ENCODE results near the gene TRAPPC10. TPM values are rescaled to one million over a fixed set of nuclear protein-coding genes. Genes with fewer than 3 reads are reported as not detected.
A peak's percentile ranks its signal among the peaks of the same experiment; 100 is the strongest.

TRAPPC10 gene
- total RNA-seq, 2 donors from 2014 or later = 53.5 to 72.6 TPM

DNA sequence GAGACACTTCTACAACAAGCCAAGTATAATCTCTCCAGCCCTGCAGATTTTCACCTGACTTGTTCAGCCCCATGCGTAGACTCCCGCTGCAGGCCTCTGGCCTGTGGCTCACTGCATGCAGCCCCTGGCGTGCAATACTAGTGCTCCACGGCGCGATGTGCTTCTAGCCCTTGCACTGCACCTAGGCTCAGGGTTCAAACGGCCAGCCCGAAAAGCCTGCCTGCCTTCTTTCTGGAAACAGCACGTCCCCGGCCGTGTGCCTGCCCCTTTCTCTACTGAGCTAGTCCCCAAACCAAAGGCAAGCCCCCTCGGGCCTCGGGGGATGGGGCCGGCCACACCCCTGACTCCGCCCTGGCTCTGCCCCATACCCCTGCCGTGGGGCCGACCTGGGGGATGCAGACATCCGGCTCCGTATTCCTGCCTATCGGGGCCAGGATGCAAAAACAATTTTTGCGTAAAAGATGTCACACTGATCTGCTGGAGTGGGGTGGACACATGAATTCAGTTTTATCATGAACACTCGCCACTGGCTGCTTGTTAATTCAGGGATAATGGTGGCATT is 26.3 kb upstream of the TRAPPC10 start:
- peaks cover 0 to 4% of the 10 kb centered on the region in 2 donors for H3K36me3 Mint-ChIP-seq (ENCODE audit: insufficient read depth in 2 of 2)
- peak overlapping the region in 1 of 2 donors; percentile 14 for H3K4me3 Mint-ChIP-seq
- ATAC-seq (replicated peaks in 1 of 2) = no peak
- no peaks in the 10 kb centered on the region for H3K27me3 Mint-ChIP-seq (ENCODE audit: low read depth)
- no peak for DNase-seq
- H3K9me3 Mint-ChIP-seq = no peaks in the 10 kb centered on the region
- H3K27ac Mint-ChIP-seq = no peak overlapping the region
- peaks cover 13% of the 10 kb centered on the region for H3K4me1 Mint-ChIP-seq (ENCODE audit: low read depth)

DNA sequence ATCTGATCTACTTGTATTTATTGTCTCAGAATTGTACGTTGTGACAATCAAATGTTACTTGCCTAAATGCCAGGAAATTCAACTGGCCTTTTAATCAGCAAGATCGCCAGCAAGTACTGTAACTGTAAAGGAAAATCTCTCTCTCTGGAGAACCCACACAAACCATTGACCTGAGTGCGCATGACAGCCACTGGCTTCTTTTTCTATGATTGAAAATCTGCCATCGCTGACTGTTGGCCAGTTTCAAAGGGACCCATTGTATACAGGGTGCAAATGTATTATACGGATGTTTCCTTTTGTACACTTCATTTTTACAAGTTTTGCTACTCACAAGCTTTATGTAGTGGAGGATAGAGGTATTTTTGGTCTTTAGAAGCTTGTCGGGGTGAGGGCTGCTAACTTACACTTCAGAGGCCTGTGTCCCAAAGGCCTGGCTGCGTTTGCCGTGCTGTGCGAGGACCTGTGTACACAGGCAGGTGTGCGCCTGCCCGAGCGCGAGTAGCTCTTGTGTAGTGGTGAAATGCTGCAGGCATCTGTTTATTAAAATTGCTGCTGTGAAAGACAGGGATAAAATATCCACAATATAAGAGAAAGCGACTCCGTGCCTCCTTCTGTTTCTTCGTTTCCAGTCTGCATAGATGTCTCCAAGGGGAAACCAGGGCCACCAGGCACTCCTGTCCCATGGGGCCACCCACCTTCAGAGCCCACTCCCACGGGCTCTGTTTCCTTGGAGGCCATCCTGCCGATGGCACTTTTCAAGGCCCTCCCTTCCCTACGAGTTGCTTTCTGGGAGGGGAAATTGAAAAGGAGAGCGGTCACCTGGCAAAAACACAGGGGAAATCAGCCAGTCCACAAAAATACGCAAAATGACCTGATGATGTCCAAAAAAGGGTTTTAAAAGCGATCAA is 25.3 kb upstream of the TRAPPC10 start:
- H3K36me3 Mint-ChIP-seq (ENCODE audit: insufficient read depth in 2 of 2) = peaks cover 0 to 2% of the 10 kb centered on the region in 2 donors
- H3K9me3 Mint-ChIP-seq = no peaks in the 10 kb centered on the region
- DNase-seq (no peak), ATAC-seq (replicated peaks in 1 of 2) (no peak)
- no peaks in the 10 kb centered on the region for H3K27me3 Mint-ChIP-seq (ENCODE audit: low read depth)
- H3K27ac Mint-ChIP-seq = no peak overlapping the region
- peaks cover 13% of the 10 kb centered on the region for H3K4me1 Mint-ChIP-seq (ENCODE audit: low read depth)
- H3K4me3 Mint-ChIP-seq = no peak overlapping the region

DNA sequence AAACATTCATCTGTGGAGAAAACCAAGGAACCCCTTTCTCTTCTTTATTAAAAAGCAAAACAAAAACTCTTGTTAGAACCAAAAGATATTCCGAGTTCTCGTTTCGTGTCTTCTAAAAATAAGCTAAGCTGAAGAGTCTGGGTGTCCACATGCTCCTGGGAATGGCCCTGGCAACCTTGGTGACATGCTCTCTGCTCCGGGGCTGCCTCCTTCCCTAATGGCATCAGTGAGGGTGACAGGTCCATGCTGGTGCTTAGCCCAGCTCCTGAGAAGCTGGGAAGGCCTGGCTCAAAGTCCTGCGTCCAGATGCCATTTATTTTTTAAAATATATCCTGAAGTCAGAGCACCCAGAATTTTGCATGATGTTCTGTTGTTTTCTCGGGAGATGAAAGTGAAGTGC is 24.6 kb upstream of the TRAPPC10 start:
- H3K9me3 Mint-ChIP-seq = no peaks in the 10 kb centered on the region
- no peak overlapping the region for H3K4me3 Mint-ChIP-seq
- DNase-seq (no peak), ATAC-seq (replicated peaks in 1 of 2) (no peak)
- no peaks in the 10 kb centered on the region for H3K36me3 Mint-ChIP-seq (ENCODE audit: insufficient read depth in 2 of 2)
- H3K4me1 Mint-ChIP-seq (ENCODE audit: low read depth) = peaks cover 13% of the 10 kb centered on the region
- no peak overlapping the region for H3K27ac Mint-ChIP-seq
- H3K27me3 Mint-ChIP-seq (ENCODE audit: low read depth) = no peaks in the 10 kb centered on the region

GRCh38 chr21:43988016-43988415 is 24.1 kb upstream of the TRAPPC10 start:
- no peak for DNase-seq
- Mint-ChIP-seq H3K4me3 (no peak overlapping the region), H3K36me3 (ENCODE audit: insufficient read depth in 2 of 2) (no peaks in the 10 kb centered on the region), H3K27me3 (ENCODE audit: low read depth) (no peaks in the 10 kb centered on the region), H3K4me1 (ENCODE audit: low read depth) (peaks cover 13% of the 10 kb centered on the region), H3K9me3 (no peaks in the 10 kb centered on the region), H3K27ac (no peak overlapping the region)
- no peak for ATAC-seq (replicated peaks in 1 of 2)

- DNase-seq (no peak), ATAC-seq (replicated peaks in 1 of 2) (peak in 1 of 2 donors; percentile 20)
- Mint-ChIP-seq H3K4me3 (no peak overlapping the region), H3K9me3 (no peaks in the 10 kb centered on the region), H3K4me1 (ENCODE audit: low read depth) (peaks cover 13% of the 10 kb centered on the region), H3K27ac (no peak overlapping the region), H3K36me3 (ENCODE audit: insufficient read depth in 2 of 2) (no peaks in the 10 kb centered on the region), H3K27me3 (ENCODE audit: low read depth) (no peaks in the 10 kb centered on the region)
Measured at GRCh38 chr21:43988506-43989230, 23.4 kb upstream of the TRAPPC10 start.

- Mint-ChIP-seq H3K36me3 (ENCODE audit: insufficient read depth in 2 of 2) (no peaks in the 10 kb centered on the region), H3K27ac (no peak overlapping the region)
- ATAC-seq (replicated peaks in 1 of 2) = no peak
Measured at GRCh38 chr21:43989401-43989800, 22.7 kb upstream of the TRAPPC10 start.

GRCh38 chr21:43991447-43991991 is 20.6 kb upstream of the TRAPPC10 start:
- no peak overlapping the region for H3K27ac Mint-ChIP-seq
- H3K4me3 Mint-ChIP-seq = peak overlapping the region in 1 of 2 donors; percentile 34
- no peaks in the 10 kb centered on the region for H3K36me3 Mint-ChIP-seq (ENCODE audit: insufficient read depth in 2 of 2)
- H3K9me3 Mint-ChIP-seq = no peaks in the 10 kb centered on the region
- H3K4me1 Mint-ChIP-seq (ENCODE audit: low read depth) = no peaks in the 10 kb centered on the region
- no peak for DNase-seq
- ATAC-seq (replicated peaks in 1 of 2) = peak; percentile 6 to 19
- no peaks in the 10 kb centered on the region for H3K27me3 Mint-ChIP-seq (ENCODE audit: low read depth)

More at GRCh38 chr21:43989401-43989800, 22.7 kb upstream of the TRAPPC10 start:
- Mint-ChIP-seq H3K27me3 (ENCODE audit: low read depth) (no peaks in the 10 kb centered on the region), H3K4me1 (ENCODE audit: low read depth) (peaks cover 13% of the 10 kb centered on the region), H3K9me3 (no peaks in the 10 kb centered on the region), H3K4me3 (no peak overlapping the region)
- no peak for DNase-seq

DNA sequence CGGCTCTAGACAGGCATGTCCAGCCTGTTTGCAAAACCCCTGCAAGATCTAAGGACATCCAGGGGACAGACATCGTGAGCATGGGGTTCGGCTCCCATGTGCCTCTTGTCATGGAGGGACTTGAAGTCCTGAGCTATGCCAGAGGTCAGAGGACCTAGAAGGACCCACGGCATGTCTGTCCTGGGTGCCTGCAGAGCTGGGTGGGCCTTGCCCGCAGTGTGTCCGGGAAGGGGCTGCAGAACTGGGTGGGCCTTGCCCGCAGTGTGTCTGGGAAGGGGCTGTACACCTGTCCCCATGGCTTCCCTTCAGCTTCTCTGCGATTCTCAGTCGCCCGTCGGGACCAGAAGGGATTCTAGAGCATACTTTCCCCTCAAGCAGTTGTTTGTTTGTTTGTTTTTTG is 20.0 kb upstream of the TRAPPC10 start:
- no peak overlapping the region for H3K27ac Mint-ChIP-seq
- H3K4me3 Mint-ChIP-seq = no peak overlapping the region
- H3K36me3 Mint-ChIP-seq (ENCODE audit: insufficient read depth in 2 of 2) = no peaks in the 10 kb centered on the region
- ATAC-seq (replicated peaks in 1 of 2) (peak in 1 of 2 donors; percentile 16), DNase-seq (no peak)
- H3K27me3 Mint-ChIP-seq (ENCODE audit: low read depth) = no peaks in the 10 kb centered on the region
- no peaks in the 10 kb centered on the region for H3K4me1 Mint-ChIP-seq (ENCODE audit: low read depth)
- H3K9me3 Mint-ChIP-seq = no peaks in the 10 kb centered on the region

- no peak overlapping the region for H3K27ac Mint-ChIP-seq
- ATAC-seq (replicated peaks in 1 of 2) = no peak
- no peaks in the 10 kb centered on the region for H3K36me3 Mint-ChIP-seq (ENCODE audit: insufficient read depth in 2 of 2)
- DNase-seq = no peak
- H3K4me3 Mint-ChIP-seq = no peak overlapping the region
- no peaks in the 10 kb centered on the region for H3K27me3 Mint-ChIP-seq (ENCODE audit: low read depth)
- no peaks in the 10 kb centered on the region for H3K4me1 Mint-ChIP-seq (ENCODE audit: low read depth)
- H3K9me3 Mint-ChIP-seq = no peaks in the 10 kb centered on the region
Measured at GRCh38 chr21:43993420-43993934, 18.6 kb upstream of the TRAPPC10 start.

- Mint-ChIP-seq H3K27ac (no peak overlapping the region), H3K9me3 (no peaks in the 10 kb centered on the region), H3K4me3 (no peak overlapping the region), H3K36me3 (ENCODE audit: insufficient read depth in 2 of 2) (no peaks in the 10 kb centered on the region), H3K27me3 (ENCODE audit: low read depth) (no peaks in the 10 kb centered on the region), H3K4me1 (ENCODE audit: low read depth) (no peaks in the 10 kb centered on the region)
- ATAC-seq (replicated peaks in 1 of 2) = peak in 1 of 2 donors; percentile 12
- no peak for DNase-seq
Measured at GRCh38 chr21:43994085-43994484, 18.0 kb upstream of the TRAPPC10 start.

DNA sequence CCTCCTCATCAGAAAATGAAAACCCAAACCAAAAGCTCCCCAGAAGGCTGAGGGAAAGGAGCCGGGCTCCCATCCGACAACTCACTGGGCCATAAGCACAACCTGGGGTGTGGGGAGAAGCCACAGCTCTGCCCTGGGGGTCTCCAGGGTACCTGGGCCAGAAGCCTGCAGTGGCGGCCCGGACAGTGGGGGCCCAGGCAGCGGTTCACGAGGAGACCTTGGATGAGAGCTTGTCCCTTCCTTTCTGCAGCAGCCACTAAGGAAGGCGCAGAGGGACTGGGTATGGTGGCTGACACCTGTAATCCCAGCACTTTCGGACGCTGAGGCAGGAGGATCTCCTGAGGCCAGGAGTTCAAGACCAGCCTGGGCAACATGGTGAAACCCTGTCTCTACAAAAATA is 17.5 kb upstream of the TRAPPC10 start:
- Mint-ChIP-seq H3K4me3 (no peak overlapping the region), H3K36me3 (ENCODE audit: insufficient read depth in 2 of 2) (no peaks in the 10 kb centered on the region), H3K27me3 (ENCODE audit: low read depth) (no peaks in the 10 kb centered on the region), H3K4me1 (ENCODE audit: low read depth) (no peaks in the 10 kb centered on the region), H3K27ac (no peak overlapping the region), H3K9me3 (no peaks in the 10 kb centered on the region)
- ATAC-seq (replicated peaks in 1 of 2) (no peak), DNase-seq (no peak)

GRCh38 chr21:43995521-43996105 is 16.5 kb upstream of the TRAPPC10 start:
- no peak overlapping the region for H3K27ac Mint-ChIP-seq
- H3K4me1 Mint-ChIP-seq (ENCODE audit: low read depth) = no peaks in the 10 kb centered on the region
- H3K9me3 Mint-ChIP-seq = no peaks in the 10 kb centered on the region
- DNase-seq (no peak), ATAC-seq (replicated peaks in 1 of 2) (no peak)
- H3K27me3 Mint-ChIP-seq (ENCODE audit: low read depth) = no peaks in the 10 kb centered on the region
- H3K36me3 Mint-ChIP-seq (ENCODE audit: insufficient read depth in 2 of 2) = no peaks in the 10 kb centered on the region
- H3K4me3 Mint-ChIP-seq = no peak overlapping the region

Data from activated T-cell treated with anti-CD3 and anti-CD28 coated beads, Interleukin-2, amount 50 U/mL, for 72 hours (primary cell).